GM12874 (cell line): ENCODE measurements around the gene ZEB2.

Experiments
- CTCF ChIP-seq: IDR thresholded peaks from 2 replicates; pipeline ENCODE4 v1.5.1; 2011; ENCODE audit warnings: low read depth, mild to moderate bottlenecking, control low read depth, low read length, moderate library complexity; ENCODE audit not compliant: insufficient read depth

Gene ZEB2

GRCh38 chr2:144376926-144377325 lies 143.0 kb downstream of the ZEB2 start:
- no peak for TF ChIP-seq CTCF

GRCh38 chr2:144376460-144376859 lies 143.5 kb downstream of the ZEB2 start:
- TF ChIP-seq CTCF = no peak

- no peak for TF ChIP-seq CTCF
These were observed 145.7 kb downstream of the ZEB2 start for GRCh38 chr2:144374163-144374661.

GRCh38 chr2:144372410-144373080 lies 147.4 kb downstream of the ZEB2 start:
- no peak for TF ChIP-seq CTCF

- TF ChIP-seq CTCF = no peak
These were observed 148.9 kb downstream of the ZEB2 start for GRCh38 chr2:144370937-144371584.

- TF ChIP-seq CTCF = no peak
These were observed 150.5 kb downstream of the ZEB2 start for GRCh38 chr2:144369416-144369815.

GRCh38 chr2:144366825-144367429 lies 153.0 kb downstream of the ZEB2 start:
- TF ChIP-seq CTCF = no peak
